Activated T-helper 1 cell treated with anti-CD3 and anti-CD28 coated beads, Interleukin-2, amount 50 U/mL, for 16 hours (primary cell): ENCODE results near the gene GPR45.
"Not testable (repeated sequence)": the region's sequence is repeated elsewhere in the genome, so short reads cannot be mapped to it uniquely, and the experiment has no call there.

ENCODE experiments used
- DNase-seq, 2 donors: peaks; one replicate each; pipeline ENCODE4 v3.0.0-alpha.2; 2020; ENCODE audit warnings: low read depth in 1 of 2, low spot score in 1 of 2

Gene GPR45, protein sequence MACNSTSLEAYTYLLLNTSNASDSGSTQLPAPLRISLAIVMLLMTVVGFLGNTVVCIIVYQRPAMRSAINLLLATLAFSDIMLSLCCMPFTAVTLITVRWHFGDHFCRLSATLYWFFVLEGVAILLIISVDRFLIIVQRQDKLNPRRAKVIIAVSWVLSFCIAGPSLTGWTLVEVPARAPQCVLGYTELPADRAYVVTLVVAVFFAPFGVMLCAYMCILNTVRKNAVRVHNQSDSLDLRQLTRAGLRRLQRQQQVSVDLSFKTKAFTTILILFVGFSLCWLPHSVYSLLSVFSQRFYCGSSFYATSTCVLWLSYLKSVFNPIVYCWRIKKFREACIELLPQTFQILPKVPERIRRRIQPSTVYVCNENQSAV

GRCh38 chr2:105241443-105241842 is at the start of gene GPR45:
TSS of gene GPR45 (plus strand) at chr2:105241743. CDS start at chr2:105241859, 116 bp downstream.
- DNase-seq, result no peak

GRCh38 chr2:105194022-105194675 is 47.4 kb upstream of the GPR45 start:
- DNase-seq, result no peak

- DNase-seq, result no peak
Measured at GRCh38 chr2:105196651-105197050, 44.9 kb upstream of the GPR45 start.

DNA sequence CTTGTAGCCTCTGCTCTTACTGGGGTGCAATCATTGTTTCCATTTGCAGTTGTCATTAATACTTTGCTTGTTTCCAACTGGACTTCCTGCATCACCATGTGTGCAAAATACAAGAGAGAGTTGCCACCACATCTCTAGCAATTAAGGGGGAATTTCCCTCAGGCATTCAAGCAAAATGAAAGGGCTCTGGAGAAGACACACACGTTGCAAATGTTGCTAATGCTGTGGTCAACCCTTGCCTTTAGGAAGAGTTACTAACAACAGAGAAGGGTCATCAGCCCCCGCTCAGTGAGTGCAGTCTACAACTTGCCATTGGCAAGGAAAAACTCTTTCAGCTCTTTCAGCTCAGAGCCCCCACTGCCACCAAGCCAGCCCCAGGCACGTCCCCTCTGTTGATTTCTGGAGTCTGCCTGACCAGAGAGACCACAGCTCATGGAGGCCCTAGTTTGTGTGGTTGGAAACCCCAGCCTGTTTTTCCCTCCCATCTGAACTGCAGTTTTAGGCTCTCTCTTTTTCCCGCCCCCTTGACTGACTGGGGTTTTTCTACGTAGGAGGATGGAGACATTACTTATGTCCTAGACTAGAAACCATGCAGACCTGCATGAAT is 25.9 kb upstream of the GPR45 start:
- no peak for DNase-seq

DNA sequence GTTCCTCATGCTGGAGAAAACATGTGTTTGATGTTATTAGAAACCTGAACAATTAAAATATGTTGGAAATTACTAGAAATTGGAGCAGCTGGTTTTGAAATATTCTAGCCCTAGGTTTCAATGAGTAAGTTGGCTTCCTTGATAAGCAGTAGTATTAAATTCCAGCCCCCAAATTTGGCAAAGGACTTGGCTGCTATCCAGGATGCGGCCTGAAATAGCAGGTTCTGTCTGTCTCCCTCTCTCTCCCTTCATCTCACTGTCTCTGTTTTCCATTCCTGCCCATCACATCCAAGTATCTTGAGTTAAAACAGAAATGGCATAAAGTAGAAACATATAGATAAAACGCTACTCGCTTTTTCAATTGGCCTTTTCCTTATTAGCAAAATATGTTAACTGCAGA is 20.9 kb upstream of the GPR45 start:
- DNase-seq, result no peak

- DNase-seq, result no peak
Measured at GRCh38 chr2:105224444-105224843, 17.1 kb upstream of the GPR45 start.

GRCh38 chr2:105231232-105231619 is 10.3 kb upstream of the GPR45 start:
- no peak for DNase-seq

- DNase-seq, result peak; percentile 20 to 28
Measured at GRCh38 chr2:105235388-105236059, 6.0 kb upstream of the GPR45 start.

GRCh38 chr2:105236060-105236424 is 5.5 kb upstream of the GPR45 start:
- DNase-seq, result no peak

DNA sequence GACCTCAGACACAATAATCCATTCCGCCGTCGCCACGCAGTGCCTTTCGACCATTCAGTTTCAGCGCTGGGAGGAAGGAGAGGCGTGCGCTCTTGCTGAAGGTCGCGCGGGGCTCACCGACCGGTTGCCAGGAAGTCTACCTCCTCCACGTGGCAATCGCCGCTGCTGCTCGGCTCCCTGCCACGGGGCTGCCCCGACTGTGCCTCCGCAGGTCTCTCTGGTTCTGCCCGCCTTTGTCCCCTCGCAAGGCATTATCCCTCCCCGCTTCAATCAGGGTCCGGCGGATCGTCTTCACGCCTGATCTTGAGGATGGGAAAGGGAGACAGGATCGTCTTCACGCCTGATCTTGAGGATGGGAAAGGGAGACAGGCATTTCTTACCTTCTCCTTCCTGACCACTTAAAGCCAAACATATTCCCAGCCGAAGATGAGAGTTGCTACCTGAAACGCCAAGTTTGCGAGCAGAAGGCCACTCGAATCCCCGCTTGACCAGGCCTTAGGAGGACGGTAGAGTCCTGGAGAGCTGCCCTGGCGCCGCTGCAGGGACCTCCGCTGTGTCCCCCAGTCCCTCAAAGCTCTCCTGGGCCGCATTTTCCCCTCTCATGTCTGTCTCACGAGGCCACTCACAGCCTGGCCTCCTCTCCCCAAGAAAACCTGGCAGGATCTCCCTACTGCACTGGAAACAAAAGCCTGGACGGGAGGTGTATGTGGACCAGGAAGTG is 4.3 kb upstream of the GPR45 start:
- no peak for DNase-seq

- DNase-seq, result no peak
Measured at GRCh38 chr2:105238664-105239240, 2.8 kb upstream of the GPR45 start.

- DNase-seq, result no peak
Measured at GRCh38 chr2:105239924-105240323, 1.6 kb upstream of the GPR45 start.

DNA sequence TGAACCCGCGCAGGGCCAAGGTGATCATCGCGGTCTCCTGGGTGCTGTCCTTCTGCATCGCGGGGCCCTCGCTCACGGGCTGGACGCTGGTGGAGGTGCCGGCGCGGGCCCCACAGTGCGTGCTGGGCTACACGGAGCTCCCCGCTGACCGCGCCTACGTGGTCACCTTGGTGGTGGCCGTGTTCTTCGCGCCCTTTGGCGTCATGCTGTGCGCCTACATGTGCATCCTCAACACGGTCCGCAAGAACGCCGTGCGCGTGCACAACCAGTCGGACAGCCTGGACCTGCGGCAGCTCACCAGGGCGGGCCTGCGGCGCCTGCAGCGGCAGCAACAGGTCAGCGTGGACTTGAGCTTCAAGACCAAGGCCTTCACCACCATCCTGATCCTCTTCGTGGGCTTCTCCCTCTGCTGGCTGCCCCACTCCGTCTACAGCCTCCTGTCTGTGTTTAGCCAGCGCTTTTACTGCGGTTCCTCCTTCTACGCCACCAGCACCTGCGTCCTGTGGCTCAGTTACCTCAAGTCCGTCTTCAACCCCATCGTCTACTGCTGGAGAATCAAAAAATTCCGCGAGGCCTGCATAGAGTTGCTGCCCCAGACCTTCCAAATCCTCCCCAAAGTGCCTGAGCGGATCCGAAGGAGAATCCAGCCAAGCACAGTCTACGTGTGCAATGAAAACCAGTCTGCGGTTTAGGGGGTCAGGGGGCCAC is 897 bp downstream of the GPR45 start:
- DNase-seq, result no peak

GRCh38 chr2:105243961-105244360 is 2.4 kb downstream of the GPR45 start:
- DNase-seq, result no peak

DNA sequence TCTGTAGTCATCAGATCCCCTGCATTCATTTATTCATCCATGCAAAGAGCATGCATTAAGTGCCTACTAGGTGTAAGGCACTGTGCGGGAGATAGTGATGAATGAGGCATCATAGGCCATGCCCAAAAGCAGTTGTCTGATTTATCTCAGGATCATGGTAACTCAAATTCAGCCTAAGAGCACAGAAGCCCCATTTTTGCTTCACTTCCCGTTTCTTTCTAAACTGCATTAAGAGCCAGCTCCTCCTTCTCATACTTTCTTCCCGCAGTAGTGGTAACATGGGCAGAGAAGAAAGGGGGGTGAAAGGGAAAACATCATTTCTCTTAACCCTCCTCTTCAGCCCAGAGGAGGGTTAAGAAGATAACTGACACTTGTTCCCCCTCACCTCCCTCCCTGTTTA is 2.9 kb downstream of the GPR45 start:
- no peak for DNase-seq

DNA sequence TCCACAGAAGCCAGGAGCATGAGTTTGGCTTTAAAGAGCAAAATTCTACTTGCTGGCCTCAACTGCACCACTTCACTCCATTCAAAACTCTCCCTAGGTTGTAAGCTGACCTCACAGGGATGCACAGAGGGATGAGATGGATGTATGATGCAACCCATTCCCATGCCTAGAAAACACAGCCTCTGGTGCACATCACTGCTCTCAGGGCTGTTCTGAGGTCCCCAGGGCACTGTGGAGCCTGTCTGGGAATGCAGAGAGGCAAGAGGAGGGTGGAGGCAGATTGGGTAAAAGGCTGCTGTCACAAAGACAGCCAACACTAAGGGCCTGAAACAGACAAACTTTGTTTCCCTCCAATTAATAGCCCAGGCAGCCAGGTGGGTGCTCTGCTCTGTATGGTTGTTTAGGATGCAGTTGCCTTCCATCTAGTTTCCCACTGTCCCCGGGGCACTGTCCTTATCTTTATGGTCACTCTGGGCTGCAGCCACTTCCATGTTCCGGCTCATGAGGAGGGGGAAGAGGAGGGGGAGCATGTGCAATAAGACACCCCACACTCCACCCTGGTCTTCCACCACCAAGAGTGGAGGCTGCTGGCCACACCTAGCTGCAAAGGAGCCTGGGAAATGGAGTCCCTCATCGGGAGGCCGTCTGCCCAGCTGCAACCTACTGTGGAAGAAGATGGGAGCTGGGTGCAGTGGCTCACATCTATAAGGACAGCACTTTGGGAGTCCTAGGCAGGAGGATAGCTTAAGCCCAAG is 7.0 kb downstream of the GPR45 start:
- DNase-seq, result no peak

GRCh38 chr2:105249181-105249580 is 7.6 kb downstream of the GPR45 start:
- DNase-seq, result no peak

DNA sequence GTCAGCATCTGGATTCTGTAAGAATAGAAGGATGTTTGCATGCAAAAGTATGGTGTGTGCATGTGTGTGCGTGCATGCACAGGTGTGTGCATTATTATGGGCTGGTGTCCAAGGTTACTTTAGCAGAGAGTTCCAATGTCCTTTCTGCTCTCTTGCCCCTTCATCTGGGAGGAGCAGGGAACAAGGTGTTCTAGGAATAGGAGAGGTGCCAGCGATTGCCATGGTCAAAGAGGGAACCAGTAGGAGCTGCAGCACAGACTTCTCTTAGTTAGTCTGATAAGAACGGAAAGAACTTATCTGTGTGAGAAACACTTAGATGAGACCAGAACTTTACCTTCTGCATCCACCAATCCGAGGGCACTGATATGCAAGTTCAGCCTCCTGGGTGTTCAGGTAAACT is 8.3 kb downstream of the GPR45 start:
- DNase-seq, result no peak

DNA sequence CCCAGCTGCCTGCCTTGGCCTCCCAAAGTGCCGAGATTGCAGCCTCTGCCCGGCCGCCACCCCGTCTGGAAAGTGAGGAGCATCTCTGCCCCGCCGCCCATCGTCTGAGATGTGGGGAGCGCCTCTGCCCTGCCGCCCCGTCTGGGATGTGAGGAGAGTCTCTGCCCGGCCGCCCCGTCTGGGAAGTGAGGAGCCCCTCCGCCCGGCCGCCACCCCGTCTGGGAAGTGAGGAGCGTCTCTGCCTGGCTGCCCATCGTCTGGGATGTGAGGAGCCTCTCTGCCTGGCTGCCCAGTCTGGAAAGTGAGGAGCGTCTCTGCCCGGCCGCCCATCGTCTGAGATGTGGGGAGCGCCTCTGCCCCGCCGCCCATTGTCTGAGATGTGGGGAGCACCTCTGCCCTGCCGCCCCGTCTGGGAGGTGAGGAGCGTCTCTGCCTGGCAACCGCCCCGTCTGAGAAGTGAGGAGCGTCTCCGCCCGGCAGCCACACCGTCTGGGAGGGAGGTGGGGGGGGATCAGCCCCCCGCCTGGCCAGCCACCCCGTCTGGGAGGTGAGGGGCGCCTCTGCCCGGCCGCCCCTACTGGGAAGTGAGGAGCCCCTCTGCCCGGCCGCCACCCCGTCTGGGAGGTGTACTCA is 9.6 kb downstream of the GPR45 start:
- DNase-seq, result not testable (repeated sequence)
